GM21360 (cell line): ENCODE results near the gene SPATA33.

Source experiments
- ATAC-seq: cut with Tn5 transposase; IDR thresholded peaks from one replicate; pipeline ENCODE4 v1.9.1; 2021; ENCODE audit warnings: mild to moderate bottlenecking, moderate library complexity; ENCODE audit not compliant: unreplicated experiment

The SPATA33 gene

GRCh38 chr16:89657442-89658220 is at the start of gene SPATA33, which contains the start of gene CHMP1A:
Gene SPATA33, plus strand, starts transcription at chr16:89657836. Its CDS starts 76 bp downstream, at chr16:89657912.
Gene CHMP1A, minus strand, starts transcription at chr16:89657708. Its CDS starts 120 bp downstream, at chr16:89657588.
- ATAC-seq = peak; percentile 86

- no peak for ATAC-seq
These were observed 49.5 kb upstream of the SPATA33 start for GRCh38 chr16:89607937-89608740.

GRCh38 chr16:89610108-89610453 is 47.6 kb upstream of the SPATA33 start:
- ATAC-seq = no peak

GRCh38 chr16:89612415-89613166 is 45.0 kb upstream of the SPATA33 start:
- ATAC-seq = no peak

- no peak for ATAC-seq
These were observed 44.2 kb upstream of the SPATA33 start, which contains the start of gene DPEP1 for GRCh38 chr16:89613231-89613953. Gene DPEP1, plus strand, starts transcription at chr16:89613642. Its CDS starts 16,769 bp downstream, at chr16:89630411.

GRCh38 chr16:89613954-89614459 is 43.6 kb upstream of the SPATA33 start:
- ATAC-seq = no peak

- no peak for ATAC-seq
These were observed 42.5 kb upstream of the SPATA33 start for GRCh38 chr16:89615176-89615575.

- ATAC-seq = no peak
These were observed 42.0 kb upstream of the SPATA33 start for GRCh38 chr16:89615596-89616090.

- no peak for ATAC-seq
These were observed 41.0 kb upstream of the SPATA33 start for GRCh38 chr16:89616623-89617022.

GRCh38 chr16:89617036-89617435 is 40.6 kb upstream of the SPATA33 start:
- no peak for ATAC-seq

GRCh38 chr16:89618109-89618998 is 39.3 kb upstream of the SPATA33 start:
- no peak for ATAC-seq

- ATAC-seq = no peak
These were observed 37.8 kb upstream of the SPATA33 start for GRCh38 chr16:89619840-89620239.

GRCh38 chr16:89620406-89620841 is 37.2 kb upstream of the SPATA33 start:
- no peak for ATAC-seq

GRCh38 chr16:89621136-89621697 is 36.4 kb upstream of the SPATA33 start:
- no peak for ATAC-seq

- no peak for ATAC-seq
These were observed 35.8 kb upstream of the SPATA33 start for GRCh38 chr16:89621698-89622409.

- ATAC-seq = no peak
These were observed 34.0 kb upstream of the SPATA33 start for GRCh38 chr16:89623511-89624261.
